HepG2 (cell line): ENCODE results near the gene SPATA33. TPM values are rescaled to one million over a fixed set of nuclear protein-coding genes. Genes with fewer than 3 reads are reported as not detected.

Experiments
- ARID2 ChIP-seq: sonication (generic); formaldehyde crosslinking; IDR thresholded peaks from 2 replicates; pipeline ENCODE4 v1.8.1; 2022; ENCODE audit warnings: mild to moderate bottlenecking, missing genetic modification reagents, borderline replicate concordance
- CENPT ChIP-seq: sonication (generic); formaldehyde crosslinking; IDR thresholded peaks from 2 replicates; pipeline ENCODE4 v1.8.0; 2022; ENCODE audit warnings: low read depth, mild to moderate bottlenecking, moderate library complexity, missing genetic modification reagents
- EZH2 ChIP-seq: conservative IDR thresholded peaks from 2 replicates; pipeline ENCODE4 v1.6.1; 2012; ENCODE audit warnings: mild to moderate bottlenecking, low read depth, low read length, moderate library complexity
- GPBP1L1 ChIP-seq: sonication (generic); formaldehyde crosslinking; IDR thresholded peaks from 2 replicates; pipeline ENCODE4 v1.5.0; 2020; ENCODE audit warnings: mild to moderate bottlenecking, missing genetic modification reagents
- KDM5B ChIP-seq: sonication (generic); formaldehyde crosslinking; IDR thresholded peaks from 2 replicates; pipeline ENCODE4 v1.4.0; 2020; ENCODE audit warnings: missing genetic modification reagents, mild to moderate bottlenecking, borderline replicate concordance
- MED8 ChIP-seq: sonication (generic); formaldehyde crosslinking; IDR thresholded peaks from 2 replicates; pipeline ENCODE4 v1.8.1; 2023; ENCODE audit warnings: mild to moderate bottlenecking, missing genetic modification reagents; ENCODE audit not compliant: insufficient replicate concordance
- RFX5 ChIP-seq: IDR thresholded peaks from 2 replicates; pipeline ENCODE4 v1.6.1; 2011; ENCODE audit warnings: low read depth, low read length, improper control_type of control experiment
- SAP130 ChIP-seq: IDR thresholded peaks from 2 replicates; pipeline ENCODE4 v1.6.1; 2016; ENCODE audit warnings: low read depth
- SRY ChIP-seq: sonication (generic); formaldehyde crosslinking; IDR thresholded peaks from 2 replicates; pipeline ENCODE4 v1.8.0; 2022; ENCODE audit warnings: mild to moderate bottlenecking, missing genetic modification reagents
- SSRP1 ChIP-seq: IDR thresholded peaks from 2 replicates; pipeline ENCODE4 v1.6.1; 2016; ENCODE audit warnings: control low read depth
- TRIM24 ChIP-seq: sonication (generic); formaldehyde crosslinking; IDR thresholded peaks from 2 replicates; pipeline ENCODE4 v1.8.0; 2022; ENCODE audit warnings: mild to moderate bottlenecking, missing genetic modification reagents
- ZBTB3 ChIP-seq: sonication (generic); formaldehyde crosslinking; IDR thresholded peaks from 2 replicates; pipeline ENCODE4 v1.4.0; 2020; ENCODE audit warnings: low read depth, mild to moderate bottlenecking, moderate library complexity, missing genetic modification reagents, borderline replicate concordance
- ZBTB49 ChIP-seq: sonication (generic); formaldehyde crosslinking; IDR thresholded peaks from 2 replicates; pipeline ENCODE4 v1.4.0; 2020; ENCODE audit warnings: missing genetic modification reagents, borderline replicate concordance
- ZNF263 ChIP-seq: sonication (generic); formaldehyde crosslinking; IDR thresholded peaks from 2 replicates; pipeline ENCODE4 v1.4.0; 2020; ENCODE audit warnings: missing genetic modification reagents
- ZNF3 ChIP-seq: IDR thresholded peaks from 2 replicates; pipeline ENCODE4 v1.7.0; 2017; ENCODE audit warnings: inconsistent platforms
- ZNF337 ChIP-seq: sonication (generic); formaldehyde crosslinking; IDR thresholded peaks from 2 replicates; pipeline ENCODE4 v1.5.1; 2020; ENCODE audit warnings: missing genetic modification reagents, low read depth, mild to moderate bottlenecking, borderline replicate concordance
- ZNF432 ChIP-seq: sonication (generic); formaldehyde crosslinking; IDR thresholded peaks from 2 replicates; pipeline ENCODE4 v1.5.0; 2020; ENCODE audit warnings: missing genetic modification reagents, mild to moderate bottlenecking, borderline replicate concordance
- ZNF724P ChIP-seq: sonication (generic); formaldehyde crosslinking; IDR thresholded peaks from 2 replicates; pipeline ENCODE4 v1.8.0; 2022; ENCODE audit warnings: missing genetic modification reagents, borderline replicate concordance
- ZNF737 ChIP-seq: sonication (generic); formaldehyde crosslinking; IDR thresholded peaks from 2 replicates; pipeline ENCODE4 v1.5.0; 2020; ENCODE audit warnings: missing genetic modification reagents, mild to moderate bottlenecking, borderline replicate concordance
- polyA plus RNA-seq, 8 experiments: library from polyadenylated mRNA; depleted of rRNA in 3 of 8; stranded (reverse) in 7 of 8; unstranded in 1 of 8; fragments of >200 nt; fragmentation: Illumina TruSeq in 4 of 8; extraction: Trizol in 4 of 8; gene quantifications; 2 replicates each; pipeline versions ENCODE4 v1.2.1 to v1.2.3, GENCODE V29; 2011 to 2016; ENCODE audit warnings: low read depth in 4 of 8, missing spikeins in 1 of 8, mixed read lengths in 1 of 8; ENCODE audit not compliant: insufficient read depth in 1 of 8
- total RNA-seq, 5 experiments: library from RNA; depleted of rRNA; stranded (reverse); fragments of >200 nt; fragmentation: Illumina TruSeq; extraction: Trizol; gene quantifications; 2 replicates each; pipeline ENCODE4 v1.2.3, GENCODE V29; 2016; ENCODE audit warnings: low read depth in 1 of 5
- TF ChIP-seq, protein P1 (sequence below): sonication (generic); formaldehyde crosslinking; IDR thresholded peaks from 2 replicates; pipeline ENCODE4 v1.4.0; 2020; ENCODE audit warnings: low read depth, mild to moderate bottlenecking, missing genetic modification reagents
- TF ChIP-seq, protein P2 (sequence below): IDR thresholded peaks from 2 replicates; pipeline ENCODE4 v1.6.1; 2016; ENCODE audit warnings: missing compliant biosample characterization, missing genetic modification reagents, borderline replicate concordance

The SPATA33 gene
- total and polyA plus RNA-seq, 2 of the 13 experiments (the other 11 are each of a cell fraction or from before 2014, with no cell fraction given) = 5.7 to 11.0 TPM

- peak; percentile 31; the same call in 1 of the 2 replicates for TF ChIP-seq CENPT (CRISPR knock-in tag)
- peak; percentile 69; the same call in 1 of the 2 replicates for TF ChIP-seq SRY (CRISPR knock-in tag)
- 0 out of 2 replicates have a peak, but pooled peaks have one; percentile 1 for TF ChIP-seq ZBTB3 (CRISPR knock-in tag)
- no peak for TF ChIP-seq SSRP1 (CRISPR knock-in tag)
- TF ChIP-seq, protein P1, sequence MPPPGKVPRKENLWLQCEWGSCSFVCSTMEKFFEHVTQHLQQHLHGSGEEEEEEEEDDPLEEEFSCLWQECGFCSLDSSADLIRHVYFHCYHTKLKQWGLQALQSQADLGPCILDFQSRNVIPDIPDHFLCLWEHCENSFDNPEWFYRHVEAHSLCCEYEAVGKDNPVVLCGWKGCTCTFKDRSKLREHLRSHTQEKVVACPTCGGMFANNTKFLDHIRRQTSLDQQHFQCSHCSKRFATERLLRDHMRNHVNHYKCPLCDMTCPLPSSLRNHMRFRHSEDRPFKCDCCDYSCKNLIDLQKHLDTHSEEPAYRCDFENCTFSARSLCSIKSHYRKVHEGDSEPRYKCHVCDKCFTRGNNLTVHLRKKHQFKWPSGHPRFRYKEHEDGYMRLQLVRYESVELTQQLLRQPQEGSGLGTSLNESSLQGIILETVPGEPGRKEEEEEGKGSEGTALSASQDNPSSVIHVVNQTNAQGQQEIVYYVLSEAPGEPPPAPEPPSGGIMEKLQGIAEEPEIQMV (CRISPR knock-in tag) = peak; percentile 60
- no peak for TF ChIP-seq ZNF737 (CRISPR knock-in tag)
- TF ChIP-seq ZBTB49 (CRISPR knock-in tag) = no peak
- TF ChIP-seq TRIM24 (CRISPR knock-in tag) = no peak
- TF ChIP-seq ZNF337 = 0 out of 2 replicates have a peak, but pooled peaks have one; percentile 30
- TF ChIP-seq GPBP1L1 (CRISPR knock-in tag) = no peak
- TF ChIP-seq, protein P2, sequence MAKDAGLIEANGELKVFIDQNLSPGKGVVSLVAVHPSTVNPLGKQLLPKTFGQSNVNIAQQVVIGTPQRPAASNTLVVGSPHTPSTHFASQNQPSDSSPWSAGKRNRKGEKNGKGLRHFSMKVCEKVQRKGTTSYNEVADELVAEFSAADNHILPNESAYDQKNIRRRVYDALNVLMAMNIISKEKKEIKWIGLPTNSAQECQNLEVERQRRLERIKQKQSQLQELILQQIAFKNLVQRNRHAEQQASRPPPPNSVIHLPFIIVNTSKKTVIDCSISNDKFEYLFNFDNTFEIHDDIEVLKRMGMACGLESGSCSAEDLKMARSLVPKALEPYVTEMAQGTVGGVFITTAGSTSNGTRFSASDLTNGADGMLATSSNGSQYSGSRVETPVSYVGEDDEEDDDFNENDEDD = peak; percentile 91
- no peak for TF ChIP-seq ZNF3
- no peak for TF ChIP-seq RFX5
- peak; percentile 84 for TF ChIP-seq ZNF724P (CRISPR knock-in tag)
- peak; percentile 99 for TF ChIP-seq SAP130 (CRISPR knock-in tag)
- TF ChIP-seq ZNF432 (CRISPR knock-in tag) = no peak
- TF ChIP-seq ZNF263 = peak; percentile 51; the same call in 1 of the 2 replicates
- no peak for TF ChIP-seq ARID2 (CRISPR knock-in tag)
- peak; percentile 83 for TF ChIP-seq MED8
- no peak for TF ChIP-seq EZH2
- TF ChIP-seq KDM5B (CRISPR knock-in tag) = peak; percentile 55; the same call in 1 of the 2 replicates
Measured at GRCh38 chr16:89657442-89658220, at the start of gene SPATA33, which contains the start of gene CHMP1A (continued).
